Psoas muscle (tissue), 8 donors: ENCODE data around the gene SLC35F4. TPM values are rescaled to one million over a fixed set of nuclear protein-coding genes. Genes with fewer than 3 reads are reported as not detected.

Experiments
- ATAC-seq, 4 donors: fragments of 200-7000 bp; cut with Tn5 transposase; one replicate each; pipeline ENCODE4 v1.9.1; 2020; ENCODE audit warnings: moderate library complexity in 3 of 4, mild to moderate bottlenecking in 2 of 4
- DNase-seq, 2 donors: peaks; one replicate each; pipeline ENCODE4 v3.0.0-alpha.2; 2020
- H3K27ac ChIP-seq: fragments of 200-600 bp; one replicate; pipeline ENCODE4 v1.8.0; 2022
- H3K27me3 ChIP-seq, 3 donors: fragments of 200-600 bp in 1 of 3; one replicate each; pipeline versions ENCODE4 v1.6.1 to v1.8.0; 2013 to 2022; ENCODE audit warnings: low read length in 2 of 3, mild to moderate bottlenecking in 2 of 3, moderate library complexity in 1 of 3; ENCODE audit not compliant: insufficient read depth in 3 of 3
- H3K36me3 ChIP-seq, 2 donors: fragments of 200-600 bp in 1 of 2; one replicate each; pipeline versions ENCODE4 v1.6.1 to v1.8.0; 2013 to 2022; ENCODE audit warnings: low read depth in 1 of 2, mild to moderate bottlenecking in 1 of 2, moderate library complexity in 1 of 2; ENCODE audit not compliant: insufficient read depth in 1 of 2
- H3K4me1 ChIP-seq: fragments of 200-600 bp; one replicate; pipeline ENCODE4 v1.8.0; 2022
- H3K4me3 ChIP-seq: fragments of 200-600 bp; one replicate; pipeline ENCODE4 v1.8.0; 2022; ENCODE audit warnings: mild to moderate bottlenecking
- H3K9me3 ChIP-seq: fragments of 200-600 bp; one replicate; pipeline ENCODE4 v1.8.0; 2022
- CTCF ChIP-seq: fragments of 200-600 bp; IDR thresholded peaks from one replicate; pipeline ENCODE4 v1.8.0; 2022; ENCODE audit warnings: antibody characterized with exemption
- intact Hi-C, 2 donors: fragments of 100-400 bp; cut with DNase I; formaldehyde crosslinking; loops; one replicate each; pipeline versions ENCODE4 v1.11.0 to v1.14.2; 2022
- polyA plus RNA-seq, 3 donors: library from polyadenylated mRNA; stranded (reverse); fragments of 200-250 nt; gene quantifications; one replicate each; pipeline ENCODE4 v1.2.3, GENCODE V29; 2013
- total RNA-seq, 4 donors: library from RNA; stranded (reverse); fragmentation: NEBNext Ultra II Directional in 2 of 4; extraction: Animal tissue kit (Norgen Biotek cat#: 25700) in 2 of 4; gene quantifications; one replicate each; pipeline versions ENCODE4 v1.2.1 to v1.2.4, GENCODE V29; 2021 to 2023
- donor health status: healthy with polysubstance abuse.
- donor health status: DM: no; HTN: no; CAD: no; lungs with moderate emphysema.
- donor health status: Bipolar disorder and iron deficiency.
- donor health status: healthy.
- donor health status: DM: yes; HTN: yes; CAD: no.
- donor health status: DM: no; HTN: no; CAD: no.
- donor health status: DM: no; HTN: no; CAD: no.
- donor health status: DM: yes; HTN: yes; CAD: no.

The SLC35F4 gene
- total and polyA plus RNA-seq, 7 donors, result not detected

- ATAC-seq, result no peak
- DNase-seq, result no peak
- H3K27me3 ChIP-seq, result no peaks in the 10 kb centered on the region
- no peaks in the 10 kb centered on the region for H3K36me3 ChIP-seq
- H3K27ac ChIP-seq, result no peak overlapping the region
- no peak overlapping the region for H3K4me3 ChIP-seq
- no peak for TF ChIP-seq CTCF
- intact Hi-C loops, result no loop called here
- peaks cover 12% of the 10 kb centered on the region for H3K9me3 ChIP-seq
- H3K4me1 ChIP-seq, result no peaks in the 10 kb centered on the region
These were observed 346.8 kb downstream of the SLC35F4 start for GRCh38 chr14:57519043-57519442.
